GM19438 (cell line): ENCODE measurements around the gene IPCEF1.
A peak's percentile ranks its signal among the peaks of the same experiment; 100 is the strongest.

Experiments used
- ATAC-seq: cut with Tn5 transposase; IDR thresholded peaks from one replicate; pipeline ENCODE4 v1.9.1; 2021; ENCODE audit warnings: low read depth; ENCODE audit not compliant: unreplicated experiment

The IPCEF1 gene

DNA sequence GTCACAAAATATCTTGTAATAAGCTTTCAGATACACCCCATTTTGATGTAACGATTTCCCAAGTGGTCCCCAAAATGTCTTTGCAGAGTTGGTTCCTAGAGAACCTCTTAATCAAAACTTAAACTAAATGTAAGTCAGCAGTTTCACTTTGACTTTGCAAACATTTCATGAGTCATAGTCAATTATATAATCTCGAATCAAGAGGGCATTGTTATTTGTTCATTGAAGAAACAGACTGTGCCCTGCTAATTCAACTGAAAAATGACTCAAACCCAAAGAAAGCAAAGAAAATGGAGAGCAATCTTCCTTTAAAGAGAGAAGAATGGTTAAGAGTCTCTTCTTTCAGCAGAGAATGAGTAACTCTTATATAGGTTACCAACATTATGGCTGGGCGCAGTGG lies 58.3 kb downstream of the IPCEF1 start:
- no peak for ATAC-seq

- ATAC-seq: no peak
Observed at GRCh38 chr6:154297721-154298120, 58.9 kb downstream of the IPCEF1 start.

DNA sequence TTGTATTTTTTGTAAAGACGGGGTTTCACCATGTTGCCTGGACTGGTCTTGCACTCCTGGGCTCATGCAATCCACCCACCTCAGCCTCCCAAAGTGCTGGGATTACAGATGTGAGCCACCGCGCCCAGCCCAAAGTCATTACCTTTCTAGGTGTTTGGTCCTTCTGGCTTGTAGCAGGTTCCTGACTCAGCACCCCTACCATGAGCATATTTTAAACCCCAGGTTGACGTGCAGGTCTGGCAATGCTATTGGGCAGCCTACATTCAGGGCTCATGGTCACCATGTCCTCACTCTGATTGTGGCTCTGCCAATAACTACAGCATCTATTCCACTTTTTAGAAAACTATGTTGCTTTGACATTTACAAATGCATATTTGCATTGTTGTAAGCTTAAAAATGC lies 59.4 kb downstream of the IPCEF1 start:
- no peak for ATAC-seq

DNA sequence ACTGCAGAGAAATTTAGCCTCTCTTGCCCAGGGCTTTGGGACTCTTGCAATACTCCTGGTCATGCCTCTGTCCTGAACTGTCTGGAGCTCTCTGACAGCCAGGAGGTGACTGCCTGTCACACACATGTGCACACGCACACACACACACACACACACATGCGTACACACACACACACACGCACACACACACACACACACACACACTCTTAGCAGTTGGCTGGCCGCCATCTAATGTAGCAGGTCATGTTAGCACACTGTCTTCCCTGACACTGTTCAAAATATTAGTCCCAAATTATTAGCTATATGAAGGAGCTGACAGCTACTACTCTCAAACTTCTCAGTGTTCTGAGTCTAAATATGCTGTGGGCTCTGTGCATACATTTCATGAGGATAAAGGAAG lies 60.9 kb downstream of the IPCEF1 start:
- no peak for ATAC-seq

DNA sequence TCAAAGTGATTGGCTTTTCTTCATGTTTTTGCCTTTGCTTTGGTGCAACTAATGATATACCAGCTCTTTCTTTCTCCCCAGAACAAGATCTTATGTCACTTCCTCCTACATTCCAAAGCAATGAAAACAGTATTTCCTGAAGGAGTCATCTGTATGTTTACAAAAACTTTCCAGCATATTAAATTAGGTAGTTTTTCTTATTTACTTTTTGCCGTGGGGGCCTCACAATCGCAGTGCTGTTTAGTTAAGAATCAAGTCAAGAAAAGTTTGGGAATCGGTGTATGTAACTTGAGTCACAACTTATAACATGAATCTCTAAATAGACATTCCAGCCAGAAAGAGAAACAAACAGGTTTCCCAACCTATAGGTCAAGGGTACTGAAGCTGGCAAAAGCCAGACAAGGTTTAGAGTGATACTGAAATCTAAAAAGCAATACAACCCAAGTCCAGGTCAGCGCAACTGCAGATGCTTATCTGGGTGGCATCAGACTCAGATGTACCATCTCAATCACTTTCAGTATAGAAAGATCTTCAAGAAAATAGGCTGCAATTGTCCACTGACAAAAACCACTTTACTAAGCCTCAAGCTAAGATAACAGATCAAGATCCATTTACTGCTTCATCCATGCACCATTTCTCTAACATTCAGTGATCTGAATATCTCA lies 63.6 kb downstream of the IPCEF1 start:
- no peak for ATAC-seq

GRCh38 chr6:154292066-154292465 lies 64.5 kb downstream of the IPCEF1 start:
- no peak for ATAC-seq

GRCh38 chr6:154289818-154290508 lies 66.6 kb downstream of the IPCEF1 start:
- ATAC-seq: no peak

DNA sequence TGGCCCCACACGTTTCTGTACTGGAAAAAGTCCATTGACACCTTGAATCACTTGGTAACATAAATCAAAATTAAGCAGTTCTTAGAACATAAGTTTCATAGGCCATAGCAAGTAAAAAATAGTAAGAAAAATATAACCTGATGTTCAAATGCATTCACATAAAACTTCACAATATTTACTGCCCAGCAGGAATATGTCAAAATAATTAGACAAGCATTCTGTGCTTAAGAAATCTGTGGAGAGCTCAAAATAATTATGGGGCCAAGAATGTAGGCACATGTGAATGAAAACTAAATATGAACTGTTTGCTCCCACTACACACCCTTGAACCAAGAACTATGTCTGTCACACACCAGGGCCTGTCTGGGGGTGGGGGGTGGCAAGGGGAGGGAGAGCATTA lies 70.8 kb downstream of the IPCEF1 start:
- no peak for ATAC-seq

DNA sequence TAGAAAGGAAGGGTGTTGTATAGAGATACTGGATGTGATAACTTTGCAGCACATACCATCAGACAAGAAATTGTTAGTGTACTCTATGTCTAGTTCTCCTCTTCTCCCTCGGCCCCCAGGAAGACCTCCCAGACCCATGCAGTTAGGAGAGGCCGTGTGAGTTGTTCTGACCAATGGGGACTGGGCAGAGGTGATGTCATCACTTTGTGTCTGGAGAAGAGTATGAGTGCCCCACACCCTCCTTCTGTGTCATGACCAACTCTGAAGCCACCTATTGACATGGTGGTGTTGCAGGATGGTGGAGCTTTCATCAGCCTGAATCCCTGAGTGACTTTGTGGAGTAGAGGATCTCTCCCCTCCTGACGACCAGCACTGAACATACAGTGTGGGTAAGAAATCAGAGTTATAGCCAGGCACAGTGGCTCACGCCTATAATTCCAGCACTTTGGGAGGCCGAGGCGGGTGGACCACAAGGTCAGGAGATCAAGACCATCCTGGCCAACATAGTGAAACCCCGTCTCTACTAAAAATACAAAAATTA lies 72.2 kb downstream of the IPCEF1 start:
- ATAC-seq: no peak

DNA sequence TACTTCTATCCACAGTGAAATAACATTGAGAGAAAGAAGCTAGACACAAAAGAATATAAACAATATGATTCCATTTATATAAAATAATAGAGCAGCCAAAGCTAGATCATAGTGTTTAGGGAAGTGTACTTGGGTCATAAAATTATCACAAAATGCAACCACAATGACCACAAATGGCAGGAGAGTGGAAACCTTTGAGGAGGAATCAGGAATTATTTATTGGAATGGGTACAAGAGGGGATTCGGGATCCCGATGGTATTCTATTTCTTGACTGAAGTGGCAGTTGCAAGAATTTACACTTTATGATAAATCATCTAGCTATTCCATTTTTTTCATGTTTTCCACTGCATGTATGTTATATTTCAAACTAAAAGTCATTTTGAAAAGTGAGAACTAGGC lies 76.1 kb downstream of the IPCEF1 start:
- ATAC-seq: no peak

DNA sequence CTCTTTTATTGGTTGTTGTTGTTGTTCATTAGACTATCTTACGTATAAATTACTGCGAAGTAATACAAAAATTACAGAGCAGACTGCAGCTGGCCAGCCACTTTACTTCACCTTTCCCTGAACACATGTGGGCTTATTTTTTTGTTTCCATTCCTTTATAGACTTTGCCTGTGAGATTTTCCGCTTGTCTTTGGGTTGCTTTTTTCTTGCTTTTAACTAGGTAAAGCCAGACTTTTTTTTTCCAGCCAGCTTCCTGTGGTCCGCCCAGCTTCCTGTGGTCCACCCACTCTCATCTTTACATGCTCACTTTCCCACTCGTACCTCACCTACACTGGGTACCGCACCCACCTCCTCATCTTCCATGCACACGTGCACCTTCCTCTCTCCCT lies 79.0 kb downstream of the IPCEF1 start:
- no peak for ATAC-seq

DNA sequence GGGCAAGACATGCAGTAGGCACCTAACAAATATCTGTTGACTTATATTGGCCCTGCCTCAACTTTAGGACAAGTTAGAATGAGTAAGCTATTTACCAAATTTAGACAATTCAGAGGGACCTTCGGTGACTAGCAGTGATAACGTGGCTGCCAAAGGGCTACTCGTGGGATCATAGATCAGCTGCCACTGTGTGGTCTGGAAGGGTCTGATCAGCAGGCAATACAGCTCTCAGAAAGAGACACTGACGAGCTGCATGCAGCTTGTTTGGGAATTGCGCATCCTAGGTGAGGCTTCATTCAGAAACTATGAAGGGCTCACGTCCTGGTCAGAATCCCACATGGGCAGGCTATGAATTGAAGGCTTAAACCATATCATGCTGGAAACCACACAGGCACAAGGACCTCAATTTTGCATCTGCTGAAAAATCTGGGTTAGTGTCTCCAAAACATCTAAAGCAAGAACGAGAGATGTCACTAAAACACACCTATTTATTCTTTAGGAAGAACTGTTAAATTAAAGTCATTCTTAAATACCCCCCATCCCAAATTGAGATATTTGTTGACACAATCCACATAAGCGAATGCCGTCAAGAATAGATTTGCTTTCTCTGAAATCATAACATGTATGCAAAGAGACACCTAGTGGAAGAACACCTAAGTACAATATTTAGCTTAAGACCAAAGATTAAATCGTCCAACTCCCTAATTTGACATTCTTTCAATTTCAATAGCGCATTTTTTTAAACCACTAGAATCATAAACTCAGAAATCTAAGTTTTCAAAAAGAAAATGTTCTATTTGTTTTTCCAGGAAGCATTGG lies 79.6 kb downstream of the IPCEF1 start:
- ATAC-seq: no peak

- no peak for ATAC-seq
Observed at GRCh38 chr6:154274168-154274567, 82.4 kb downstream of the IPCEF1 start.

DNA sequence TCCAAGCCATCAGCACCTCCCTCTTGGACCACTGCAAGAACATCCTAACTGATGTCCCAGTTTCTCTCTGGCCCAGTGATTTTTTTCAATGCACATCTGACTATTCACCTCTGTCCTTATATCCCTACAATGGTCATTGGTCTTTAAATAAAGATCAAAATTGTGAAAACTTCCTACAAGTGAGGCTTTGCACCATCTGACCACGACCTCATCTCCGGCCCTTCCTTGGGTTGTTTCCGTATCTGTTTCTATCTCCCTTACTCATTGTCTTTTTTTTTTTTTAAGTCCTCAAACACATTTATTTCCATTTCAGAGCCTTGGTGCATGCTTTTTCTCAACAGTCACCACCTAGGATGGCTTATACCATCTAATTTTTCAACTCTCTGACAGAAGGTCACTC lies 88.1 kb downstream of the IPCEF1 start:
- ATAC-seq: no peak

GRCh38 chr6:154267508-154268106 lies 89.0 kb downstream of the IPCEF1 start:
- ATAC-seq: peak; percentile 55

DNA sequence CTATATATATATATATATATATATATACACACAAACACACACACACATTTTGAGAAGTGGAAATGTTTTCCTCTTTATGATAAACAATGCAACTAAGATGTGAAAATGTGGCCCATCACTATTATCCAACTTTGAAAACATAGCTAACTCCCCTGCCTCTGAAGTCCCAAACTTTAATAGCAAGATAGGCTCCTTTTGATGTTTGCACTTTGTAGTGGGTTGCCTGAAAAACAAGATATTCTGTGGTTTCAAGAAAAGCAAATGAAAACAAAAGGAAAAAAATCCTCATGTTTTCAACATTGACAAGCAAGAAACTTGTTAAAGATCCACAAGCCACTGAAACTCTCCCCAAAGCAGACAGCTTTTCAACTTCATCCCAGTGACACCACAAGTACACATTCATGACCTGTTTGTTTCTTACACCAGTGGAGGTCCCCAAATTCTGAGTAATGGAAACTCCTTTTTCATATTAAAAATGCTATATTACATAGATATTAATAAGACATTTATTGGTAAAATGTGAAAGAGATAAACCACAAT lies 90.0 kb downstream of the IPCEF1 start:
- ATAC-seq: no peak

DNA sequence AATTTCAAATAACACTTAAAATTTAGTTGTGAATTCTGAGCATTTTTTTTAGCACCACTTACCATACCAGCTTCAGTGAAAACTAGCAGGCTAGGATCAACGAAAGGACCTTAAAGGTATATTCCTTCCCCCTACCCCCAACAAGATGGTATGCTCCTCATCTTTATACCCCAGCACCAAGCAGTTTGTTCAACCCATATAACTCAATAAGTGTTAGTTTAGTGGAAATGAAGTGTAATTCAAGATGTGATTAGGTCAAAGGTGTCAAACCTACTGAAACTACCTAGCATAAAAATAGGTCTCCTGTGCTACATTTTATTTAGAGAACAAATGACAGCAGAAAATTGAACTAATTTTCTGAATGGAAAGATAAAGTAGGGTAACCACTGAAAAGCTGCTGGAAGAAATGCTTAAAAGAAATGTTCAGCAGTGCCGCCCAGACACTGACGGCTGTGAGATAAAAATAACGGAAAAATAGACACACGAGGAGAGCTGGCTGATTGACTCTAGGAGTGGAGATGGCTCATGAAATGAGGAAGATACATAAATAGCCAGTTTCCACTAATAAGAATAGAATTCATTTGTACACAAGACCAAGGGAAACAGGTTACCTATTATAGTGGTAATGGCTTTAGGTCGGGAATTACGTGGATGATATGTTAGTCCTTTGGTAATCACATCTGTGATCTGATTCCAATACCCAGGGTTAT lies 94.8 kb downstream of the IPCEF1 start:
- ATAC-seq: no peak

DNA sequence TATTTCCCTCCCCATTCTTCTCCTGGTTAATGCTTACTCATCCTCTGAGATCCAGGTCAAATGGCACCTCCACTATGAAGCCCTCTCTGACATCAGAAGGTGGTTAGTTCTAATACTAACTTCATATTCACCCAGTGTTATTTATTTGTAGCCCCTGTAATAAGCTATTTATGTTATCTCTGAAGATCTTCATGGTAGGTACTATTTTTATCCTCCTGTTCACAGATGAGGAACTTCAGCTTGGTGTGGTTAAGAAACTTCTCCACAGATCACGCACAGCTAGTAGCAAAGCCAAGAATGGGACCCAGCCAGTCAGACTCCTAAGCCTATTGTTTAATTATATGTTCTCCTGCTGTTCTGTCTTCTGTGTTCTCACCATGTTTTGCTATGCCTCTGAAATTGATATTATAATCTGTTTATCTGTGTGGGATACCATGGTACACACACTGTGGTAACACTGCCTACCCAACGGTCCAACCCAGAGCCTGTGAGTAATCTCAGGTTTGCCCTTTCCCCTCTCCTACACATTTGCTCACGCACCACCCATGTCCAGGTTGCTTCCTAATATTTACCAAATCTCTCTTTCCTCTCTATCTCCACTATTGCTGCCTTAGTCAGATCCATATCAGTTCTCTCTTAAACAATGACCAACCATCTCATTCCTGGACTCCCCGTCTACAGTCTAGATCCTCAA lies 98.4 kb downstream of the IPCEF1 start:
- peak; percentile 77 for ATAC-seq

GRCh38 chr6:154257067-154257466 lies 99.5 kb downstream of the IPCEF1 start:
- no peak for ATAC-seq
